GM19023 (cell line): ENCODE measurements around the gene VPS35.
"Not testable (repeated sequence)": the region's sequence is repeated elsewhere in the genome, so short reads cannot be mapped to it uniquely, and the experiment has no call there.

ENCODE experiments used
- ATAC-seq: cut with Tn5 transposase; IDR thresholded peaks from one replicate; pipeline ENCODE4 v1.9.1; 2021; ENCODE audit warnings: mild to moderate bottlenecking, moderate library complexity; ENCODE audit not compliant: unreplicated experiment

Gene VPS35

DNA sequence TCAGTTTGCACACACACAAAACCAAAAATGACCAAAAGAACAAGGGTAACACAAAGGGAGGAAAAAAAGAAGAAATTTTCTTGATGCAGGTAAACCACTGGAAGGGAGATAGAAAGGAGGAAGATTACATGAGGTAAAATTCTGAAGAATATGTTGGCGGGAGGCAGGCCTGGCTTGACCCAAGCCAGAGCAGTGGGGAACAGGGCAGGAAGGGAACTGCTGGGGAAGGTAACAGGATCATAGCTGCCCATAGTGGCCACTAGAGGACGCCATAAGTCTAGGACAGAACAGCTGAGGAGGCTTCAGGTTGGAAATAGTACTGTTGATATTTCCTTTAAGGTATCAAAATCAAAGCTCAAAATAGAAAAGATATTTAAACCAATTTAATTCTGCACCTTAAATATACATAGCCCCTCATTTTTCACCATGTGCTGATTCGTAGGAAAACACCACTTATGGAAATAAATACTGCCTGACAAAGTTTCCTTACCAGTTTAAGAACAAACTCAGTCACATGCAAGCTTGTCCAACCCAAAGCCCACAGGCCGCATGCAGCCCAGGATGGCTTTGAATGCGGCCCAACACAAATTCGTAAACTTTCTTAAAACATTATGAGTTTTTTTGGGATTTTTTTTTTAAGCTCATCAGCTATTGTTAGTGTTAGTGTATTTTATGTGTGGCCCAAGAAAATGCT, 15.5 kb downstream of the VPS35 start:
- ATAC-seq, result peak; percentile 84

DNA sequence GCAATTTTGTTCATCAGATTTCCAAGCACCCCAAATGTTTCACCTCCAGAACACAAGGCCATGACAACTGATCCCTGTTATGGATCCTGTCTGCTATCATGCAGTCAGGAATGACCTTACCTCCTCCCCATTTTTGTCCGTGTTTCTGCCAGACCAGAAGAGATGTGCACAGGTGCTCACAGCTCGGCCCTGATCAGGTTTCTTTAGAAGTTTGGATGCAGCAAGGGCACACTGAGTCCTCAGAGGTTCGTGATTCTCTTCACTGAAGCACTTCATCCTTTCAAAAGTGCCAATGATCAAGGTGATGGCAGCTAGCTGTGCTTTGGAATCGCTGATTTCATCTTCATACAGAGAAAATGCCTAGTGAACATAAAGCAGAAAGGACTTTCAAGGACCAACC, 26.9 kb downstream of the VPS35 start:
- no peak for ATAC-seq

DNA sequence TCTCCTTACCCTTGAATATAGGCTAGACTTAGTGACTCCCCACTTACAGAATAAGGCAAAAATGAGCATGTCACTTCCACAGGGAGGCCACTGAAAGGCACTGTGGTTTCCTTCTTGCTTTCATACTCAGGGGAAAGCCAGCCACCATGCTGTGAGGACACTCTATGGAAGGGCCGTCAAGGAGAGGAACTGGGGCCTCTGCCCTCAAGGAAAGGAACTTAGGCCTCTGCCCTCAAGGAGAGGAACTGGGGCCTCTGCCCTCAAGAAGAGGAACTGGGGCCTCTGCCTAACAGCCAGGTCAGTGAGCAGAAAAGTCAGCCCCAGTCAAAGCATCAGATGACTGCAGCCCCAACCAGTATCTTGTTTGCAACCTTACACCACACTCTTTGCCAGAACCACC, 30.1 kb downstream of the VPS35 start:
- peak; percentile 89 for ATAC-seq

DNA sequence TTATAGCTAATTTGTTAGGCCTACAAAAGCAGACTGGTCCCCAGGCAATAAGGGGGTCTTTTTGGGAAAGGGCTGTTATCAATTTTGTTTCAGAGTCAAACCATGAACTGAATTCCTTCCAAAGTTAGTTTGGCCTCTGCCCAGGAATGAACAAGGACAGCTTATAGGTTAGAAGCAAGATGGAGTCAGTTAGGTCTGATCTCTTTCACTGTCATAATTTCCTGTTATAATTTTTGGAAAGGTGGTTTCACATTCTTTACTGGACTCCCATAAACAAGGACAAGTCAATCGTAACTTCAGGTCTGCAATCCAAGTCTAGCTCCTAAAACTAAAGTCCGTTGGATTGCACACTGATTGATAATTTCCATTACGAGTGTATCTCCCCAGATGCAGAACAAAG, 37.7 kb downstream of the VPS35 start:
- ATAC-seq, result no peak

DNA sequence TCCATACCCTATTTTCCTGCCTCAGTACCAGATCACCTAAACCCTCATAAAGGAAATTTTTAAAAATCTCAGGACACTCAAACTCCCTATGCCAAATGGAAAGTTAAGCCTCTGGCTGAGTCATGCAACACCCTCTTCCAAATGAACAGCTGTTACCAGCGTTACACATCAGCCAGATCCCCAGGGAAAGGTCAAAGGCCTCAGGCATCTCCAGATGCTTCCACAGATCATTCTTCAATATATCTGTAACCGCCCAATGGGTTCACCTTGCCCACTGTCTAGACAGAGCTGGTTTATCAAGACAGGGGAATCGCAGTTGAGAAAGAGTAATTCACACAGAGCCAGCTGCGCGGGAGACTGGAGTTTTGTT, 38.7 kb downstream of the VPS35 start:
- no peak for ATAC-seq

DNA sequence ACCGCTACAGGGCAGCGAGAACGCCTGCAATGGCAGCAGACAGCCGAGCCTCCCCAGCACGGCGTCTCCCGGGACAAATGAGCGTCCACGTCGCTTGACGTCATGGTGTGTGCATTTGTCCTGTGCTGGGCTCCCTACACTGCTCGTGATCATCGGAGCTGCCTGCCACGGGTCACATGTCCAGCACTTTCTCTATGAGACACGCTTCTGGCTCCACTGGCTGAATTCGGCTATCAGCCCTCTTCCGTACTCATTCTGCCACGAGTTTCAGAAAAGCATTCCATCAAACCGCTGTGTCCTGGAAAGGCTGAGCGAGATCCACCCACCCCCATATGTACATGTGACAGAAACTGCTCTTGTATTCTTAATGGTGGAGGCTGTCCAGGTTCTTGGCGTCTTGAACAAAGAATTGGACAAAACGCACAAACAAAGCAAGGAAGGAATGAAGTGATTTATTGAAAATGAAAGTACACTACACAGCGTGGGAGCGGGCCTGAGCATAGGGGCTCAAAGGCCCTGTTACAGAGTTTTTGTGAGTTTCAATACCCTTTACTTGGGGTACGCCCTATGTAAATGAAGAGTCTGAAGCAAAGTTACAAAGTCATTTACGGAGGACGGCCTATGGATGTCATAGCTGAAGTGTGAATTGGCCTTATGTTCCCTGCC, 39.3 kb downstream of the VPS35 start:
- no peak for ATAC-seq

DNA sequence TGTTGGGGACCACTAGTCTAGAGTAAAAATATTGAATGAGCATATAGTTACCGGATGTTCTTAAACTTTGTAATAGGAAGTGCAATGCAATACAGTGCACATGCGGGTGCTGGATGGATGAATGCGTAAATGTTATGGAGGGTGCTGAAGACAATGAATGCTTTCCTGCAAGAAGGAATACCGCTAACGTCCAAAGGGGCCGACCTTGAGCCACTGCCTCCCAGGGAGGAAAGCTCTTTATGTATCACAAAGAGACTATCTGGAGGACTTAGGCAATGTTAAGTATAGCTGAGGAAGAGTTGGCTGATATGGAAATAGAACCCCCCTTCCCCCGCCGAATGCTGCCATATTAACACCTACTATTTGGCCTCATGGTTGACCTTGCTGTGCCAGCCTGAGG, 40.3 kb downstream of the VPS35 start:
- no peak for ATAC-seq

DNA sequence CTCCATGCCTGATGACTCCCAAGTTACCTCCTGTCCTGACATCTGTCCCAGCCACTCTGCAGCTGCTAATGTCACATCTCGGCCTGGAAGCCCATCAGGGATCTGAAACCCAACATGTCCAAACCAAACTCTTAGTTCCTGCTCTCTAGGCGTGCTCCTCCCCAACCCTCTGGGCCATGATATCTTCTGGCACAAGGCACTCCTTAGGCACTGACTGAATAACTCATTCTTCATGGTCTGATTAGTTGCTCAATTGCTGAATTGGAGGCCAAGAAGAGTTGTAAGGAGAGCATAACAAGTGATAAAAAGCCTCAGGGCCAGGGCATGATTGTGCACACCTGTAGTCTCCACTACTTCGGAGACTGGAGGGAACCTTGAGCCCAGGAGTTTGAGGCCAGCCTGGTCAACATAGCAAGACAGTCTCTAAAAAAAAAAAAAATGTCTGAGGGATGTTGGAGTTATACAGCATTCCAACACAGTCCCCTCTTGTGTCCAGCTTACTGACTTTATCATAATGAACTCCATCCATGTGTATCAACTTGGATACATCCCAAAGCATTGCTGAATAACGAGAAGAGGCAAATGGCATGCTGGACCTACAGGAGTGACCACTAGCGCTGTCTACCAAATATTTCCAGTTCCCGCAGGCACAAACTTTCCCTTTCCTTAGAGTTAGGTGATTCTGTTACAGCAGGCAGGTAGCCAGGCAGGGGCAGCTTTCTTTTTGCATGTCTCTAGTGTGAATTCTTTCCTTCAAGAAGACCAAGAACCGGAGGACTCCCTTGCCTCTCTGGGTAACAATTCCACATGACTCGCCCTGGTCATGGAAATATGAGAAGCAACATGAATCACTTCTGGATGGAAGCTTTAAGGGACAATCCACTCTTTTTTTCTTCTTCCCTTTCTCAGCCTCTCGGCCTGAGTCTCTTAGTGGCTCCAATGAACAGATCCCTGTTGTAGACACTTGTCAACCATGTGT, 49.7 kb downstream of the VPS35 start:
- ATAC-seq, result no peak

DNA sequence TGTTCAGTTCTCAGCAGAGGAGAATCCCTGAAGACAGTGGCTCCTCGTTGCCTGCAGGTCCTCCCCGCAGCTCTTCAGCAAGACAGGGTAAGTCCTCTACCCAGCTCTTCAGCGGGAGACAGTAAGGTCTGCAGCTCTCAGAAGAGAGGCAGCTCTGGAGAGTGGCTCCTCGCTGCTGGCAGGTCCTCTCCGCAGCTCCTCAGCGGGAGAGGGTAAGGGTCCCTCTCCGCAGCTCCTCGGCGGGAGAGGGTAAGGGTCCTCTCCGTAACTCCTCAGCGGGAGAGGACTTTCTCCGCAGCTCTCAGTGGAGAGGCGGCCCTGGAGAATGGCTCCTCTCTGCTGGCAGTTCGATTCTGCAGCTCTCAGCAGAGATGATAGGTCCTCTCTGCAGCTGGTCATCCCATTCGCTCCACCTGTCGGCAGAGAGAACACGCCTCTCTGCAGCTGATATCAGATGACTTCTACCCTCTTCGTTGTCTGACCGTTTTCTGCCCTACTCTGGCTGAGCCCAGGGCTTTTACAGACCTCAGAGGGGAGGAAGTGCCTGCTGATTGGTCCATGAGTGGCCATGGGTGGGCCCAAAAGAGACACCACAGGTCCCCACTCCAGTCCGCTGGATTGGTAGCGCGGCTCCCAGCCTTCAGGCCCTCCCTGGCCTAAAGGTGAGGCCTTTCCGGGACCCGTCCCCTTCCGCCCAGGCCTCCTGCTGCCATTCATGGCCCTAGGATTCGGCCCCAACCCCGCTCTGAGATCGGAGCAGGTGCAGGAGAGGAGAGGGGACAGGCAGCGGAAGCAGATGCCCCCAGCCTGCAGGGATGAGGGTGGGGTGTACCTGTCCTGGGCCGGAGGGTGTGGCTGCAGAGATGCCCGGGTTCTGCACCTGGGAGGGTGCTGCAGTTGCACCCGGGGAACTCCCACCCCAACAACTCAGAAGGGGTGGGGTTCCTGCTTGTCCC, 55.9 kb downstream of the VPS35 start:
- ATAC-seq, result no peak

DNA sequence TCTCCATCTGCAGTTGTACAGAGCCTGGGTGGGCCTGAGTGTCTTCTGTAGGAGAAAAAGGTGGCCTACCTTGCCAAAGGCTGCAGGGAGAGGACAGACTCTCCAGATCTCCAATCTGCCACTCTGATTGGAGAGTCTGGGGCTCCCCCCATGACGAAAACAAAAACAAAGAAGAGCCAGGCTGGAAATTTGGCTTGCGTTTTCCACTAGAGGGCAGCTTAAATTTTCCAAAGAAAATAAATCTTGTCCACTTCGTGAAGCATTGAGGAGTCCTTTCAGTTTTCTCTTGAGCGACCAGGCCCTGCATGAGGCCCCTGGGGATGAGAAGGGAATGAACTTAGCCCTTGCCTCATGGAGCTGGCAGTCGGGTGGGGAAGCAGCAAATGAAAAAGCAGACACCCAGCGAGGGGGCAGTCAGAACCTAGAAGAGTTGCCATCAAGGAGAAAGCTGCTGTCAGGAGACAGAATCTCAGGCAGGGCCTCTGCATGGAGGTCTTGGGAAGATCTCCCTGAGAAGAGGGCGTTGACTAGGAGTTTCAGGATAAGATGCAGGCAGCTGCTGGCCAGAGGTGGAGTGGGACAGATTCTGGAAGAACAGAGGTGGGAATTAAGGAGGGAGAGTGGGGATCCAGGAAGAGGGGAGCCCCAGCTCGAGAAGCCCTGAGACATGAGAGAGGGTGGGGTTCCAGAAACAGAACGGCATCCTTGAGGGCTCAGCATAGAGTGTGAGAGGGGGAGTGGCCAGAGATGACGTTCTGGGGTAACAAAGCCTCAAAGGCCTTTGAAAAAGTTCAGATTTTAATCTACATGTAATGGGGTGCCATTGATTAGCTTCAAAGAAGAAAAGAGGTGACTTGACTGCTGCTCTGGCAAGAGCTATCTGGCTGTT, 59.4 kb downstream of the VPS35 start:
- no peak for ATAC-seq

DNA sequence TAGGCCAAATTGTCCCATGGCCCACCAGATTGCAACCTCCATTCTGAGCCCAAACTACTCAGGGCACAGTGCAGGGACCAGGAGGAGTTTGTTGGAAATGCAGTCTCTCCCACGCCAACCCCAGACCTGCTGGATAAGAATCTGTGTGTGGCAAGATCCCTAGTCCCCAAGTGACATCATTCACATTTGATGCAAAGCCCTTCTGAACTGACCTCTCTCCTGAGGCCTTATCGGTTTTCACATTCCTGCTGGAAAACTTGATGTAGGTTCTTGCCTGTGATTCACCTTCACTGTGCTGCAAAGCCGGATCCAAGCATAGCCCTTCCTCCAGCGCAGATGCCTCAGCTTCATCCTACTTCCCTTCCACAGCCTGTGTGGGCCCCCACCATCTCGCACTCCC, 61.2 kb downstream of the VPS35 start:
- no peak for ATAC-seq

DNA sequence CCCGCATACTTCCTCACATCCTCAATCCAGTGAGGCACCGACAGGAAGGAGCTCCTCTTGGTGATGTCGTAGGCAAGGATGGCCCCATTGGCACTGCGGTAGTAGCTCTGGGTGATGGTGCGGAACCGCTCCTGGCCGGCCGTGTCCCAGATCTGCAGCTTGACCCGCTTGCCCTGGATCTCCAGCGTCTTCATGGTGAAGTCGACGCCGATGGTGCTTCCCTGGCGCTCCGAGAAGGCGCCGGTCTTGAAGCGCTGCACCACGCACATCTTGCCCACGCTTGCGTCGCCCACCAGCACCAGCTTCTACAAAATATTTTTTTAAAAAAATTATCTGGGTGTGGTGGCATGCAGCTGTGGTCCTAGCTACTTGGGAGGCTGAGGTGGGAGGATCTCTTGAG, 62.3 kb downstream of the VPS35 start:
- not testable (repeated sequence) for ATAC-seq

DNA sequence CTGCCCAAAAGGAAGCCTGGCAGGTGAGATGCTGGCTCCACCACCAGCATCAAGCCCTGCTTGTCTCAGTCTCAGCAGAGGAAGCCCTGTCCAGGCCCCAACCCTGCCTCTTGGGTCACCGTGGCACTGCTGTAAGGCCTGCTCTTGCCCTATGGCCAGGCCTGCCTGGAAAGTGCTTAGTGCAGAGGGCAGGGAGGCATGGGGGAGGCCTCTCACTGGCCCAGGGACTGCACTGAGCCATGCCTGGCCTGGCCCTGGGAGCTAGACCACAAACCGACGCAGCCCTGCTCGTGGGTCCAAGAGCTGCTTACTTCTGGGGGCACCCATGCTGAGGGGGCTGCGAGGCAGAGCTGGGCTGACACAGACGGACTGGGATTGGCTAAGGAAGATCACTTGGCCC, 64.1 kb downstream of the VPS35 start:
- ATAC-seq, result not testable (repeated sequence)

DNA sequence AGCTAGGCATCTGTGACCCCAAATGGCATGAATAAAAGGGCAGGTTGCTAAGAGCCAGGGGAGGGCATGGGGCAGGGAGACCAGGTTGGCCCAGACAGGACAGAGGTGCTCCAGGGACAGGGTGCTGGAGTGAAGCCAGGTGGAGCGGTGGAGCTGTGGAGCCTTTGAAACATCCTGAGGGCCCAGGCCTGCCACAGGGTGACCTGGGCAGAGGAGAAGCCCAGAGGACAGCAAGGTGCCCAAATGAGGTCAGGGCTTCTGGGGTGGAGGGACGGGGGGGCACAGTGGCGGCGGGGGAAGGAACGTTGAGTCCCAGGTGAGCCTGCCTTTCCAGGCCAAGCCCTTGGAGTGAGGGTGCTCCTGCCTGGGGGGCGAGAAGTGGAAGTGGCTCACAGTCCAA, 65.3 kb downstream of the VPS35 start:
- ATAC-seq, result not testable (repeated sequence)

DNA sequence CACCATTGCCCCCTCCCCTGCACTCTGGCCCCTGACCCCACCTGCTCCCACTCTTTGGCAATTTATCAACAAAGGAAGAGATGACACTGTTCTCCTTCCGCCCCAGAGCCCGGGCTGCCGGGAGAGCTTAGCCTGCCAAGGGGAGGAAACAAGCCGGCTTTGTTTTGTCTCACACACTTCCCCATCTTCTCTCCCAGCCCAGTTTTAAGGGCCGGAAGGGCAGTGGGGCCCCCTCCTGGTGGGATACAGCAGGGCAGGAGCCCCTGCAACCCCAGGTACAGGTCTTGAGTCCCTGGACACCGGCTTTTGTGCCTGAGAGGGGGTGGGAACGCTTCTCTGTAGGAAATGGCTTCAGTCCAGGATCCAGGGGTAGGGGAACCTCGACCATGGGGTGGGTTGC, 65.7 kb downstream of the VPS35 start:
- not testable (repeated sequence) for ATAC-seq

DNA sequence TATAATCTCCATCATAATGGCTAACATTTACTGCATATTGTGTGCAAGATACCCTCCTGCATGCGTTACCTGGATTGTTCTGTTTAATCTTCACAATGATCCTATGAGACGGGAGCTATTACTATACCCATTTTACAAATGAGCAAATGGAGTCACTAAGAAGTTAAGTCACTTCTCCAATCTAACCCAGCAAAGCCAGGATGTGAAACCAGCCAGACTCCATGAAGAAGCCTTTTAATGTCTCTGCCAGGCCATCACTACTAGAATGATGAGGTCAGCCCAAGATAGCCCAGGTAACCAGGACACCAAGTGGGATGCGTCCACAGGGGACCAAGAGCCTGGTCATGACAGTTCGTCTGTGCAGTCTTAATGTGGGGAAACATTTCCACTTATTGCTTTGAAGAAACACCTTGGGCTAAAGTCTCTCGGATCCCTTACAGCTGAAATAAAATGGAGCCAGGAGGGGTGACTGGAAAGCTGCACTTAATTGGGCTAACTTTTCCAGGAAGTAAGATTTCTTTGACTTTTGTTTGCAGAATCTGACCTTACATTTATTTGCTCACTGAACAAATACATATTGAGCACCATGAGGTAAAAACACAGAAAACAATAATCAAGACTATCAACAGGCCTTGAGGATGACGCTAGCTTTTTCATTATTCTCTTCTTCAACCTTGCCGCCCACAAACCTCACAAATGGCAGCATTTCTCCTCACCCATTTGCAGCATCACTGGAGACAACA, 66.9 kb downstream of the VPS35 start:
- ATAC-seq, result no peak

DNA sequence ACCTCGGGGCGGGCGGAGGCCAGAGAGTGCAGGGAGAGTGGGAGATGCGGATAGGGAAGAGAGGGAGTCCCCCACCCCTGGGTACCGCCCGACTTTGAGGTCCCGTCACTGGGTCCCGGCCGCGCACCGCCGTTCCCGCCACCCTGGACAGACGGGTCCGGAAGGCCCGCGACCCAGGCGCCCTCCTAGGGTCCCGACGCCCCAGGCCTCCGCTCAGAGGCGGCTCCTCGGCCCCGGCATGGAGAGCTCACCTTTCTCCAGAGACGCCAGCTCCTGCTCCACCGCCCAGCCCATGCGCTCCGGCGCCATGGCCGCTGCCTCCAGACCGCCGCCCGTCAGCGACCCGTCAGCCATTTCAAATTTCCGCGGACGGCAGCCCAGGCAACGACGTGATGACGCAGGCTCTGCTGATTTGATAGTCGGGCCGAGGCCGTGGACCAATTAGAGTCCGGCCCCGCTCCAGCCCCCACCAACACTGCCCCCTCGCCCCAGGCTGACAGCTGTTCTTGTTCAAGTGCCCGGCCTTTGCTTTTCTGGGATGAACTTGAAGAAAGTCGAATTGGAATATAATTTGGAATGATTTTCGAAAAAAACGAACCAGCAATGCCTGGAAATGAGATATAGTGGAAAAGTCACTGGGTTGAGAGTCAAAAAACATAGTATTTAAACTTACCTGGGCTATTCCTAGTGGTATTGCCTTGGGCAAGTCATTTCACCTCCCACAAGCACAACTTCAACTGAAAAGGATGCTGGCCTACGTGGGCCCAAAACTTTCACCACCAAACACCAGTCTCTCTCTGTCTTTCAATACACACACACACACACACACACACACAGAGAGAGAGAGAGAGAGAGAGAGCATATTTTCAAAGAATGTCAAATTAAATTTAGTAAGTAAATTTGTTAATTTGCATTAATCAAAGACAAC, 67.7 kb downstream of the VPS35 start, which contains the start of gene SHCBP1:
Gene SHCBP1, minus strand, starts transcription at position 374 of the 928 bp plus-strand sequence. Its CDS starts 20 bp downstream, at position 354.
- ATAC-seq, result peak; percentile 95
